Measurements from ENCODE around the gene CEP162.

- TF ChIP-seq, protein P1, sequence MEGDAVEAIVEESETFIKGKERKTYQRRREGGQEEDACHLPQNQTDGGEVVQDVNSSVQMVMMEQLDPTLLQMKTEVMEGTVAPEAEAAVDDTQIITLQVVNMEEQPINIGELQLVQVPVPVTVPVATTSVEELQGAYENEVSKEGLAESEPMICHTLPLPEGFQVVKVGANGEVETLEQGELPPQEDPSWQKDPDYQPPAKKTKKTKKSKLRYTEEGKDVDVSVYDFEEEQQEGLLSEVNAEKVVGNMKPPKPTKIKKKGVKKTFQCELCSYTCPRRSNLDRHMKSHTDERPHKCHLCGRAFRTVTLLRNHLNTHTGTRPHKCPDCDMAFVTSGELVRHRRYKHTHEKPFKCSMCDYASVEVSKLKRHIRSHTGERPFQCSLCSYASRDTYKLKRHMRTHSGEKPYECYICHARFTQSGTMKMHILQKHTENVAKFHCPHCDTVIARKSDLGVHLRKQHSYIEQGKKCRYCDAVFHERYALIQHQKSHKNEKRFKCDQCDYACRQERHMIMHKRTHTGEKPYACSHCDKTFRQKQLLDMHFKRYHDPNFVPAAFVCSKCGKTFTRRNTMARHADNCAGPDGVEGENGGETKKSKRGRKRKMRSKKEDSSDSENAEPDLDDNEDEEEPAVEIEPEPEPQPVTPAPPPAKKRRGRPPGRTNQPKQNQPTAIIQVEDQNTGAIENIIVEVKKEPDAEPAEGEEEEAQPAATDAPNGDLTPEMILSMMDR (IDR thresholded peaks at IDR 0.05): no peak
- no peak for TF ChIP-seq POLR2A (IDR thresholded peaks at IDR 0.05)
Observed at GRCh38 chr6:84273048-84273809, 45.8 kb upstream of the CEP162 start.

All from lower leg skin (tissue), 3 donors.